ENCODE data around the gene PUM1. TPM values are rescaled to one million over a fixed set of nuclear protein-coding genes. Genes with fewer than 3 reads are reported as not detected.

PUM1 gene
- total and polyA plus RNA-seq, 4 donors = 18.1 to 49.2 (median 30.2) TPM

- Histone ChIP-seq H3K36me3 (ENCODE audit: control insufficient read depth in 4 of 4, insufficient read depth in 3 of 4, low read depth in 1 of 4, low read length in 3 of 4) (peaks cover 4 to 54% (median 47%) of the 10 kb centered on the region in 4 donors), H3K4me3 (ENCODE audit: low read depth in 1 of 3, low read length in 3 of 3) (no peak overlapping the region), H3K27ac (ENCODE audit: low read depth in 1 of 2, low read length in 2 of 2) (no peak overlapping the region), H3K9me3 (ENCODE audit: control insufficient read depth in 4 of 4, low read length in 3 of 4) (no peaks in the 10 kb centered on the region), H3K4me1 (ENCODE audit: control insufficient read depth in 4 of 4, insufficient read depth in 4 of 4, low read length in 3 of 4) (peaks cover 0 to 7% (median 2%) of the 10 kb centered on the region in 4 donors), H3K9ac (ENCODE audit: low read depth in 1 of 2, low read length in 2 of 2) (no peak overlapping the region), H3K27me3 (ENCODE audit: control insufficient read depth in 4 of 4, insufficient read depth in 4 of 4, low read length in 3 of 4) (no peaks in the 10 kb centered on the region)
- no peak for DNase-seq (ENCODE audit: low spot score)
- no peak for TF ChIP-seq RAD21 (IDR thresholded peaks at IDR 0.05)
- no peak for TF ChIP-seq HNF4A (conservative IDR thresholded peaks at IDR 0.05)
- TF ChIP-seq RXRA (IDR thresholded peaks at IDR 0.05) = no peak
- 89% methylated on average over 8 of the region's 8 CpGs for WGBS
These were observed 99.5 kb downstream of the PUM1 start for GRCh38 chr1:30965924-30966599.

- H3K27me3 ChIP-seq (ENCODE audit: control insufficient read depth in 4 of 4, insufficient read depth in 4 of 4, low read length in 3 of 4) = no peaks in the 10 kb centered on the region
- peaks cover 4 to 56% (median 45%) of the 10 kb centered on the region in 4 donors for H3K36me3 ChIP-seq (ENCODE audit: control insufficient read depth in 4 of 4, insufficient read depth in 3 of 4, low read depth in 1 of 4, low read length in 3 of 4)
- no peaks in the 10 kb centered on the region for H3K9me3 ChIP-seq (ENCODE audit: control insufficient read depth in 4 of 4, low read length in 3 of 4)
- peaks cover 0 to 7% (median 2%) of the 10 kb centered on the region in 4 donors for H3K4me1 ChIP-seq (ENCODE audit: control insufficient read depth in 4 of 4, insufficient read depth in 4 of 4, low read length in 3 of 4)
- TF ChIP-seq HNF4A (conservative IDR thresholded peaks at IDR 0.05) = no peak
- TF ChIP-seq RAD21 (IDR thresholded peaks at IDR 0.05) = no peak
- no peak for TF ChIP-seq HNF4G (IDR thresholded peaks at IDR 0.05)
- TF ChIP-seq MAX (IDR thresholded peaks at IDR 0.05) = no peak
- TF ChIP-seq CTCF (IDR thresholded peaks at IDR 0.05; ENCODE audit: low read depth, low read length, missing input control) = no peak
- TF ChIP-seq ZBTB33 (IDR thresholded peaks at IDR 0.05) = no peak
- no peak for TF ChIP-seq FOXA1 (IDR thresholded peaks at IDR 0.05)
- TF ChIP-seq YY1 (IDR thresholded peaks at IDR 0.05) = no peak
- TF ChIP-seq EGR1 (IDR thresholded peaks at IDR 0.05; ENCODE audit: low read depth in 2 of 2) = no peak
- TF ChIP-seq FOXA2 (IDR thresholded peaks at IDR 0.05) = no peak
- TF ChIP-seq REST (IDR thresholded peaks at IDR 0.05) = no peak
- no peak for TF ChIP-seq TAF1 (conservative IDR thresholded peaks at IDR 0.05)
- TF ChIP-seq SP1 (IDR thresholded peaks at IDR 0.05) = no peak
- TF ChIP-seq GABPA (IDR thresholded peaks at IDR 0.05 in 1 of 2, conservative IDR thresholded peaks at IDR 0.05 in 1 of 2) = no peak
- H3K27ac ChIP-seq (ENCODE audit: low read depth in 1 of 2, low read length in 2 of 2) = no peak overlapping the region
- no peak overlapping the region for H3K9ac ChIP-seq (ENCODE audit: low read depth in 1 of 2, low read length in 2 of 2)
- WGBS = 64% methylated on average over 7 of the region's 7 CpGs
- H3K4me3 ChIP-seq (ENCODE audit: low read depth in 1 of 3, low read length in 3 of 3) = no peak overlapping the region
- DNase-seq (ENCODE audit: low spot score) = no peak
These were observed 100.8 kb downstream of the PUM1 start for GRCh38 chr1:30964706-30965105.
